Parathyroid adenoma (tissue), 2 donors: ENCODE results near the gene STARD10.
A peak's percentile ranks its signal among the peaks of the same experiment; 100 is the strongest.

Source experiments
- H2AFZ ChIP-seq: fragments of 300-600 bp; sonication (generic); one replicate; pipeline ENCODE4 v1.7.0; 2017; ENCODE audit warnings: antibody characterized with exemption, mild to moderate bottlenecking
- H3K27ac ChIP-seq: fragments of 300-600 bp; sonication (generic); one replicate; pipeline ENCODE4 v1.7.0; 2017
- H3K27me3 ChIP-seq: fragments of 300-600 bp; sonication (generic); one replicate; pipeline ENCODE4 v1.7.0; 2017; ENCODE audit warnings: low read length; ENCODE audit not compliant: control insufficient read depth, insufficient read depth
- H3K36me3 ChIP-seq: fragments of 300-600 bp; sonication (generic); one replicate; pipeline ENCODE4 v1.7.0; 2017; ENCODE audit warnings: low read length; ENCODE audit not compliant: control insufficient read depth, insufficient read depth
- H3K4me1 ChIP-seq: fragments of 300-600 bp; sonication (generic); one replicate; pipeline ENCODE4 v1.7.0; 2017; ENCODE audit warnings: control low read depth
- H3K4me2 ChIP-seq: fragments of 300-600 bp; sonication (generic); one replicate; pipeline ENCODE4 v1.7.0; 2017; ENCODE audit warnings: low read length
- H3K4me3 ChIP-seq: fragments of 300-600 bp; sonication (generic); one replicate; pipeline ENCODE4 v1.7.0; 2017; ENCODE audit warnings: low read depth, low read length
- H3K79me2 ChIP-seq: fragments of 300-600 bp; sonication (generic); one replicate; pipeline ENCODE4 v1.7.0; 2017; ENCODE audit warnings: control low read depth
- H3K9ac ChIP-seq: fragments of 300-600 bp; sonication (generic); one replicate; pipeline ENCODE4 v1.7.0; 2017; ENCODE audit warnings: mild to moderate bottlenecking
- H3K9me3 ChIP-seq: fragments of 300-600 bp; sonication (generic); one replicate; pipeline ENCODE4 v1.7.0; 2017; ENCODE audit warnings: low read length; ENCODE audit not compliant: control insufficient read depth
- TF ChIP-seq, protein P1 (sequence below): fragments of 300-600 bp; sonication (generic); IDR thresholded peaks from one replicate; pipeline ENCODE4 v1.7.0; 2017; ENCODE audit warnings: antibody characterized with exemption, mild to moderate bottlenecking
- donor health status: primary hyperparathyroidism.

Gene STARD10

DNA sequence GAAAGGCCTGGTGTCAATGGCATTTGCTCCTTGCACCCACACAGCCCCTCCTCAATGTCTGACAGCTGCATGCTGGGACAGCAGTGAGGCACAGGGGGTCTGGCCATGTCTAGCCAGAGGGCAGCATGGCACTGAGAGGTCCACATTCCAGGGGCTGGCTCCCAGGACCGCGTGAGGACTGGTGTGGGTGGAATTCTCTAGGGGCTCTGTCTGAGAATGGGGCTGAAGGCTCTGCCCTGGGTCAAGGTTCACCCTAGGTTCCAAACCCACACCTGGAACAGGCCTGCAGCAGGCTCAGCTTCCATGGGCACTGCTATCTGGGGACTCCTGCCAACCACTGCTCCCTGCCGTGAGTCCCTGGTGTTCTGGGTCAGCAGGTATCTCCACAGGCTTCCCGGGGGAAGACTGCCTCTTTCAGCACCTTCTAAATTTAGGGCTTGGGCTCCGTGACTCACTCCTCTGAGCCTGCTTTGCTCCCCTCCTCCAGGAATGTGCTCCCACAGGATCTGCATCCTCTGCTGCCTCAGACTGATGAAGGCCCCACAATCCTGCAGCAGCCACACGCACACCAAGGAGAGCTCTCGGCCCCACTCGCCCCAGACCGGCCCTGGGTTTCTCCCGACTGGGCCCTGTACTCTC lies 4.2 kb downstream of the STARD10 start:
- peak overlapping the region; percentile 62 for H2AFZ ChIP-seq
- TF ChIP-seq, protein P1, sequence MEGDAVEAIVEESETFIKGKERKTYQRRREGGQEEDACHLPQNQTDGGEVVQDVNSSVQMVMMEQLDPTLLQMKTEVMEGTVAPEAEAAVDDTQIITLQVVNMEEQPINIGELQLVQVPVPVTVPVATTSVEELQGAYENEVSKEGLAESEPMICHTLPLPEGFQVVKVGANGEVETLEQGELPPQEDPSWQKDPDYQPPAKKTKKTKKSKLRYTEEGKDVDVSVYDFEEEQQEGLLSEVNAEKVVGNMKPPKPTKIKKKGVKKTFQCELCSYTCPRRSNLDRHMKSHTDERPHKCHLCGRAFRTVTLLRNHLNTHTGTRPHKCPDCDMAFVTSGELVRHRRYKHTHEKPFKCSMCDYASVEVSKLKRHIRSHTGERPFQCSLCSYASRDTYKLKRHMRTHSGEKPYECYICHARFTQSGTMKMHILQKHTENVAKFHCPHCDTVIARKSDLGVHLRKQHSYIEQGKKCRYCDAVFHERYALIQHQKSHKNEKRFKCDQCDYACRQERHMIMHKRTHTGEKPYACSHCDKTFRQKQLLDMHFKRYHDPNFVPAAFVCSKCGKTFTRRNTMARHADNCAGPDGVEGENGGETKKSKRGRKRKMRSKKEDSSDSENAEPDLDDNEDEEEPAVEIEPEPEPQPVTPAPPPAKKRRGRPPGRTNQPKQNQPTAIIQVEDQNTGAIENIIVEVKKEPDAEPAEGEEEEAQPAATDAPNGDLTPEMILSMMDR: no peak
- no peaks in the 10 kb centered on the region for H3K36me3 ChIP-seq
- no peak overlapping the region for H3K4me3 ChIP-seq
- H3K4me1 ChIP-seq: peaks cover 24% of the 10 kb centered on the region
- H3K4me2 ChIP-seq: peak overlapping the region; percentile 5
- H3K9me3 ChIP-seq: no peaks in the 10 kb centered on the region
- H3K27ac ChIP-seq: peak overlapping the region; percentile 69
- H3K27me3 ChIP-seq: no peaks in the 10 kb centered on the region
- no peak overlapping the region for H3K9ac ChIP-seq
- H3K79me2 ChIP-seq: no peaks in the 10 kb centered on the region

DNA sequence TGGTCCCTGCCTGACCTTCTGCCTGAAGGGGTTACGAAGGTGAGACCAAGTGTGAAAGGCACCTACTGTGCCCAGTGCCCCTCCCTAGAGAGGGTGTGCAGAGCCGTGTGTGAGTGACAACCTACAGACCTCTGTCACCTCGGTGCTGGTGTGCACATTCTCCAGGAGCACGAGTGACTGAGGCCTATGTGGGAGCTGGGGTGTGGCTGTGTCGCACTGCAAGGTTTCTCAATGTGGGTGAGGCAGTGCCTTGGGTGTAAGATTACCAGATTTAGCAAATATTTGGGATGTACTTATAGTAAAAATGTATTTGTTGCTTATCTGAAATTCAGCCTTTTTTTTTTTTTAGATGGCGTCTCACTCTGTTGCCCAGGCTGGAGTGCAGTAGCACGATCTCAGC lies 5.6 kb downstream of the STARD10 start:
- Histone ChIP-seq H3K27me3 (no peaks in the 10 kb centered on the region), H3K4me2 (no peak overlapping the region), H3K9me3 (no peaks in the 10 kb centered on the region), H2AFZ (no peak overlapping the region), H3K79me2 (no peaks in the 10 kb centered on the region), H3K4me1 (peaks cover 21% of the 10 kb centered on the region), H3K27ac (peak overlapping the region; percentile 79), H3K36me3 (no peaks in the 10 kb centered on the region), H3K4me3 (no peak overlapping the region), H3K9ac (no peak overlapping the region)
- TF ChIP-seq, protein P1: no peak

DNA sequence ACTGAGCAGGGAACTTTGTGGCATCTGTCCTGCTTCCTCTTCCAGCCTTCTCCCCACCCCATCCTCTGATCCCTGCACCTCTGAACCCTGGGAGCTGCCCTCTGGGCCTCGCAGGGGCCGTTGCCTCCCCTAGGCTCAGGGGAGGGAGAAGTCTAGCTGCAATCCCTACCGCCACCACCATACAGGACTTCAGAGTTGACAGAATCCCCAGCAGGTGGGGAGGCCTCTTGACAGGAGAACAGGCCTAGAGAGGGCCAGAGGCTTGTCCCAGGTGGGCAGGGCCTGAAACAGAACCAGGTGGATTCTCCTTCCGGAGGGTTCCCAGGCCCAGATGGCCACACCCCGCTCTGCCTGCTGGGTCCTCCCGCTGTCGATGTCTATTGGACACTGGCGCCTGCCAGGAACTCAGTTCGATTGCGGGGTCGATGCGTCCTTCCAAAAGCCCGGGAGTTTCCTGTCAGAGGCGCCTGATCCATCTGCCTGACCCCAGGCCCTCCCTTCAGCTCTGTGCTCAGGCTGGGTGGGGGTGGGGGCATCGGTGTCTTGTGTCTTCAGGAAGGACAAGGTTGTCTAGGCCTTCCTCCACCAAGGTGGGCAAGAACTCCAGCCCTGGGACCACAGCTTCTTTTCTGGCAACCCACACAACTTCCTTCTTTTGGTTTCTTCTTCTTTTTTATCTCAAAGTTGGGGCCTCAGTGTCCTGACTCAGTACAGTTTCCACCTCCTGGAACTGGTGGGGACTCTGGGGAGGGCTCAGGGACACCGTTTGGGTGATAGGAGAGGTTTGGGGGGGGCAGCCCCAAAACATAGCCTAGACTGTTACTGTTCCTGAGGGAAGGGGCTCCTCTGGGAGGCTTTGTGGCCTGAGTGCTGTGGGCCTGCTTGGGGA lies 6.4 kb downstream of the STARD10 start:
- Histone ChIP-seq H3K27me3 (no peaks in the 10 kb centered on the region), H3K9me3 (no peaks in the 10 kb centered on the region), H3K4me2 (no peak overlapping the region), H3K9ac (peak overlapping the region; percentile 5), H3K79me2 (no peaks in the 10 kb centered on the region), H3K4me1 (peaks cover 18% of the 10 kb centered on the region), H3K36me3 (no peaks in the 10 kb centered on the region), H3K4me3 (no peak overlapping the region), H3K27ac (peak overlapping the region; percentile 79), H2AFZ (peak overlapping the region; percentile 68)
- TF ChIP-seq, protein P1: peak; percentile 32

DNA sequence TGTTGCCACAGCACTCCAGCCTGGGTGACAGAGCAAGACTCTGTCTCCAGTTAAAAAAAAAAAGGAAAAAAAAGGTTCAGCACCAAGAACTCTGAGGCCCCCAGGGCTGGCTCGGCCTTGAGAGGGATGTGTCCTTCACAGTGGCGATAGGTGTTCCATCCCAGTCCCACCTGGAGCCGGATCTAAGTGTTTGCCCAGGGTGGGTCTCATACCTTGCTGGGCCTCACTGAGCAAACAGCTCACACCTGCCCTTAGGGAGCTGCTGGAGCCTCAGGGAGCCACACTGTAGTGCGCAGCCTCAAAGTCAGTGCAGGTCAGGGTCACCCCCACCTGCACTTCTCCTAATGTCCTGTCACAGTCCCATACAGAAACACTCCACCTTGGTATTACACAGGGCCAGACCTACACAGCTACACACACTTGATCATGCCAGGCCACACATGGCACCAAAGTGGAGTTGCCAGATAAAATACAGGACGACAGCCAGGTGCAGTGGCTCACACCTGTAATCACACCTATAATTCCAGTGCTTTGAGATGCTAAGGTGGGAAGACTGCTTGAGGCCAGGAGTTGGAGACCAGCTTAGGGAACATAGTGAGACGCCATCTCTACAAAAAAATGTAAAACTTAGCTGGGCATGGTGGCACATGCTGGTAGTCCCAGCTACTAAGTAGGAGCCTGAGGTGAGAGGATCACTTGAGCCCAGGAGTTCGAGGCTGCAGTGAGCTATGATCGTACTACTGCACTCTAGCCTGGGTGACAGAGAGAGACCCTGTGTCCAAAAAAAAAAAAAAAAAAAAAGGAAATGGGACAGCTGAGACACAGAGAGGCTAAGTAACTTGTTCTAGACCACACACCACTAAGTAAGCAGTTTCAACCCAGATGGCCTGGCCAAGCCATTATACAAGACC lies 7.3 kb downstream of the STARD10 start:
- Histone ChIP-seq H3K4me2 (no peak overlapping the region), H3K9me3 (no peaks in the 10 kb centered on the region), H2AFZ (peak overlapping the region; percentile 68), H3K4me3 (no peak overlapping the region), H3K36me3 (no peaks in the 10 kb centered on the region), H3K27ac (peak overlapping the region; percentile 79), H3K9ac (peak overlapping the region; percentile 5), H3K79me2 (no peaks in the 10 kb centered on the region), H3K4me1 (peaks cover 18% of the 10 kb centered on the region), H3K27me3 (no peaks in the 10 kb centered on the region)
- TF ChIP-seq, protein P1: no peak
